HG03103 (cell line): ENCODE data around the gene ITFG1.

Experiments
- ATAC-seq: cut with Tn5 transposase; IDR thresholded peaks from one replicate; pipeline ENCODE4 v1.9.1; 2021; ENCODE audit warnings: low read depth; ENCODE audit not compliant: unreplicated experiment

ITFG1 gene

DNA sequence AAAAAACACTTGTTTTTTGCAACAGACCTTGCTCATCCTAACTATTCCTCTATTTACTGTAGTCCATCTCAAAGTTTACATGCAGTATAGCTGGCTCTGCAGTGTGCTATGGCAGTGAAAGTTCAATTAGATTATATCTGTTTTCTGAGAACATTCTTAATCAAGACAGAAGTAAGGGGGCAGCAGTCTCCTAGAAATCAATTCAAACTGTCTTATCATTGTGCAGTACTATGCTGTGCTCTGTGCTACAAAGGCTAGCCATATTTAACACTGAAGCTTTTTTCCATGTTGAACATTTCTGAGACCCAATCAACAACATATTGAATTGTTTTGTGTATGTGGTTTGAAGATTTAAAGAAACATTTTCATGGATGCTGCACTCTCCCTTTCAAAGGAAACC is 328.6 kb downstream of the ITFG1 start:
- no peak for ATAC-seq

DNA sequence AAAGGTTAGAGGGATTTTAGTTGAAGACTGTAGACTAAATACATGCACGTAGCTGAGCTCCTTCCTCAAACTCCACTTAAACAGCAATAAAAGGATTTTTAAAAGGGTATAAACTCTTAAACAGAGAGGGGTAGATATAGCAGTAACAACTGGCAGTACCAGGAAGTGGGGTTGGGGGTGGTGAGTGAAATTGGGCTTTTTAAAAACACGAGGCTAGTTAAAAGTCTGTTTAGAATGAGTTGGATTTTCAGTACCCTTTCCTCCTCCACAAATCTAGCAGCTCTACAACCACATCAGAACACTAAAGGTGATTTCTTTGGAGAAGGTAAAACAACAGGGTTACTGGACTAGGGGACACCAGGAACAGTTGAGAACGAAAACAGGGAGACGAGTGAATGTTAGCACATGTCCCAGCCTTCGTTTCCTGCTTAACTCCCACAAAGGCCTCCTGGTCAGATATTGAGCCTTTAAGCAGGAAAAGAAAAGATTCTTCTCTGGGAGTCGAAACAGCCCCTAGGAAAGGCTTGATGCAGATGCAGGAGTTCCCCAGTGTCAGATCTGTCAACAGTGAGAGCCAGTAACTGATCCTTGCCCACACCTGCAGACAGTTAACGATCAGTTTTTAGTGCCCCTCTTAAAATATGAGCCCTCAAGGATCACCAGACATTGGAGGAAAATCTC is 331.0 kb downstream of the ITFG1 start:
- no peak for ATAC-seq

GRCh38 chr16:47127541-47127940 is 333.3 kb downstream of the ITFG1 start:
- no peak for ATAC-seq

DNA sequence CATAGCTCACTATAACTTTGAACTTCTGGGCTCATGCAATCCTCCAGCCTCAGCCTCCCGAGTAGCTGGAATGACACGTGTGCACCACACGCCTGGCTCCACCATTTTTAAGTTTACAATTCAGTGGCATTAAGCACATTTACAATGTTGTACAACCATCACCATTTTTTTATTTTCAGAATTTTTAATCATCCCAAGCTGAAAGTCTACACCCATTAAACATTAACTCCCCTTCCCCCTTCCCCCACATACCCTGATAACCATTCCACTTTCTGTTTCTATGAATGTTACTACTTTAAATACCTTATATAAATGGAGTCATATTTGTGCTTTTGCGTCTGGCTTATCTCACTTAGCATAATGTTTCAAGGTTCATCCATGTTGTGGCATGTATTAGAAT is 335.1 kb downstream of the ITFG1 start:
- no peak for ATAC-seq

- ATAC-seq: no peak
Observed at GRCh38 chr16:47113130-47113529, 347.7 kb downstream of the ITFG1 start.

- no peak for ATAC-seq
Observed at GRCh38 chr16:47110939-47111338, 349.9 kb downstream of the ITFG1 start.

DNA sequence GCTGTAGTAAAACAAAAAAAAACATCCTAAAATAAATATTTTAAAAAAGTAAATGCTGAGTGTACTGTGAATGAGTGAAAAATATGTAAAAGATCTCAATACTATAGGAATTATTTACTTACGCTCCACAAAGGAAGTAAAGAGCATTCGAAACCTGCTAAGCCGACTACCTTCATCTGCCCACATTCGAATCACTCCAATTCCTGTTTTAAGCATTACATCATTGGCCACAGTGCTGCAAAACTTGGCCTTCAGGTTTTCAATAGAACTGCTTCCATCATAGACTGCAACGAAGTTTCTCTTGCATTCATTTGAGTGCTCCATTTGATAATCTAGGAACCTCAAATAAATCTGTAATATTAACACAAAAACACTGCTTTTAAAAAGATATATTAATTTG is 351.5 kb downstream of the ITFG1 start:
- ATAC-seq: no peak
